A673 (cell line): ENCODE results near the gene PAX7. TPM values are rescaled to one million over a fixed set of nuclear protein-coding genes. Genes with fewer than 3 reads are reported as not detected.
A peak's percentile ranks its signal among the peaks of the same experiment; 100 is the strongest.

Experiments
- BruUV-seq: library from RNA; stranded (reverse); fragments of 400-500 nt; replicated peaks from 2 replicates; lab custom pipeline; 2021; lab: Mats Ljungman, UMichigan
- CTCF ChIA-PET: fragments of 300-600 bp; sonication (Branson Sonifier 250); formaldehyde crosslinking; loops from one replicate; lab custom pipeline; 2022; ENCODE audit warnings: antibody characterized with exemption; lab: Charles Lee
- POLR2A ChIA-PET: fragments of 300-600 bp; sonication (Branson Sonifier 250); formaldehyde crosslinking; loops from one replicate; lab custom pipeline; 2022; ENCODE audit warnings: antibody characterized with exemption; ENCODE audit not compliant: low non-redundant PET; lab: Charles Lee
- DNase-seq: peaks from one replicate; pipeline ENCODE4 v3.0.0-alpha.2; 2015; ENCODE audit warnings: low spot score
- H3K27ac ChIP-seq: fragments of 200-600 bp; sonication (generic); 2 replicates; pipeline ENCODE4 v1.5.1; 2016; ENCODE audit warnings: mixed run types, low read depth, mild to moderate bottlenecking, mixed read lengths, antibody characterized with exemption, low read length; ENCODE audit not compliant: poor library complexity, severe bottlenecking
- H3K27me3 ChIP-seq: fragments of 200-600 bp; sonication (generic); replicated peaks from 2 replicates; pipeline ENCODE4 v1.6.1; 2017; ENCODE audit warnings: mixed run types, low read depth, mild to moderate bottlenecking, mixed read lengths, antibody characterized with exemption, low read length; ENCODE audit not compliant: insufficient read depth, poor library complexity
- H3K36me3 ChIP-seq: fragments of 200-600 bp; sonication (generic); 2 replicates; pipeline ENCODE4 v1.6.1; 2016; ENCODE audit warnings: mixed run types, mild to moderate bottlenecking, mixed read lengths, antibody characterized with exemption, low read length; ENCODE audit not compliant: insufficient read depth, poor library complexity, severe bottlenecking
- H3K4me1 ChIP-seq: fragments of 200-600 bp; sonication (generic); 2 replicates; pipeline ENCODE4 v1.6.1; 2017; ENCODE audit warnings: mixed run types, mild to moderate bottlenecking, mixed read lengths, antibody characterized with exemption, low read length; ENCODE audit not compliant: insufficient read depth, poor library complexity, severe bottlenecking
- H3K4me3 ChIP-seq: fragments of 200-600 bp; sonication (generic); 2 replicates; pipeline ENCODE4 v1.5.1; 2016; ENCODE audit warnings: low read depth, mixed run types, mild to moderate bottlenecking, mixed read lengths, low read length; ENCODE audit not compliant: poor library complexity, severe bottlenecking
- H3K9me3 ChIP-seq: fragments of 200-600 bp; sonication (generic); 2 replicates; pipeline ENCODE4 v1.6.1; 2016; ENCODE audit warnings: mixed run types, low read depth, mild to moderate bottlenecking, mixed read lengths, antibody characterized with exemption, low read length; ENCODE audit not compliant: poor library complexity, severe bottlenecking
- EZH2 ChIP-seq: fragments of 200-600 bp; sonication (generic); IDR thresholded peaks from 2 replicates; pipeline ENCODE4 v1.6.1; 2017; ENCODE audit warnings: borderline replicate concordance, low read depth, mild to moderate bottlenecking, mixed read lengths, antibody characterized with exemption, low read length; ENCODE audit not compliant: poor library complexity, severe bottlenecking
- intact Hi-C: fragments of 100-400 bp; cut with micrococcal nuclease; formaldehyde crosslinking; loops from one replicate; pipeline ENCODE4 v1.10.0; 2022; ENCODE audit not compliant: unreplicated experiment
- total RNA-seq: library from RNA; stranded (reverse); gene quantifications from 2 replicates; pipeline ENCODE4 v1.2.3, GENCODE V29; 2021
- TF ChIP-seq, protein P1 (sequence below): fragments of 300-800, 200-600 bp; sonication (generic); conservative IDR thresholded peaks from 2 replicates; pipeline ENCODE4 v1.5.1; 2017; ENCODE audit warnings: low read depth, mild to moderate bottlenecking, antibody characterized with exemption, low read length, moderate library complexity, mixed read lengths

The PAX7 gene
- total RNA-seq, 1 experiment from 2014 or later = 36.5 TPM

DNA sequence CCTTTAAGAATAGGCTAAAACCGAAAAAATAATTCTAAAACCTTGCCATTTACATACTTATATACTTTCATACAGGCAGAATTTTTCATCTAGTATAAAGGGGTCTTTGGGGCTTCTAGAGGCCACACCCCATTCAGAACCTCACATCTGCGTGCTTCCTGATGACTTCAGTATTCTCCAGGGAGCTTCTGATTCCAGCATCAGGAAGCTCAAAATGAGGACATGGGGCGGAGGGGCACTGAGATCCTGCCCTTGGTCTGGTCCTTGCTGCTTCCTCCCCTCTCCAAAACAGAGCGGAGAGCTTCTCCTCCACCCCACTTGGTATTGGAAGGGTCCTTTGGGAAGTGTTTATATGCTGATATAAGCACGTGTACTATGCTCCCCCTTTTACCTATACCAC lies 13.8 kb downstream of the PAX7 start:
- DNase-seq = peak; percentile 53
- POLR2A ChIA-PET = interaction anchor here (0.6 kb wide), 1 partner anchor 188 kb away, joined by 4 read pairs; no protein-coding TSS in a partner anchor
- CTCF ChIA-PET = no interaction called here
- H3K4me1 ChIP-seq = peaks cover 59% of the 10 kb centered on the region
- no peaks in the 10 kb centered on the region for H3K9me3 ChIP-seq
- H3K27ac ChIP-seq = peak overlapping the region; percentile 30
- TF ChIP-seq, protein P1, sequence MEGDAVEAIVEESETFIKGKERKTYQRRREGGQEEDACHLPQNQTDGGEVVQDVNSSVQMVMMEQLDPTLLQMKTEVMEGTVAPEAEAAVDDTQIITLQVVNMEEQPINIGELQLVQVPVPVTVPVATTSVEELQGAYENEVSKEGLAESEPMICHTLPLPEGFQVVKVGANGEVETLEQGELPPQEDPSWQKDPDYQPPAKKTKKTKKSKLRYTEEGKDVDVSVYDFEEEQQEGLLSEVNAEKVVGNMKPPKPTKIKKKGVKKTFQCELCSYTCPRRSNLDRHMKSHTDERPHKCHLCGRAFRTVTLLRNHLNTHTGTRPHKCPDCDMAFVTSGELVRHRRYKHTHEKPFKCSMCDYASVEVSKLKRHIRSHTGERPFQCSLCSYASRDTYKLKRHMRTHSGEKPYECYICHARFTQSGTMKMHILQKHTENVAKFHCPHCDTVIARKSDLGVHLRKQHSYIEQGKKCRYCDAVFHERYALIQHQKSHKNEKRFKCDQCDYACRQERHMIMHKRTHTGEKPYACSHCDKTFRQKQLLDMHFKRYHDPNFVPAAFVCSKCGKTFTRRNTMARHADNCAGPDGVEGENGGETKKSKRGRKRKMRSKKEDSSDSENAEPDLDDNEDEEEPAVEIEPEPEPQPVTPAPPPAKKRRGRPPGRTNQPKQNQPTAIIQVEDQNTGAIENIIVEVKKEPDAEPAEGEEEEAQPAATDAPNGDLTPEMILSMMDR = no peak
- no peak for TF ChIP-seq EZH2
- peaks cover 5% of the 10 kb centered on the region for H3K36me3 ChIP-seq
- no peak overlapping the region for H3K4me3 ChIP-seq
- peaks cover 21% of the 10 kb centered on the region for H3K27me3 ChIP-seq
- no TSS peak for BruUV-seq
- intact Hi-C loops = no loop called here

DNA sequence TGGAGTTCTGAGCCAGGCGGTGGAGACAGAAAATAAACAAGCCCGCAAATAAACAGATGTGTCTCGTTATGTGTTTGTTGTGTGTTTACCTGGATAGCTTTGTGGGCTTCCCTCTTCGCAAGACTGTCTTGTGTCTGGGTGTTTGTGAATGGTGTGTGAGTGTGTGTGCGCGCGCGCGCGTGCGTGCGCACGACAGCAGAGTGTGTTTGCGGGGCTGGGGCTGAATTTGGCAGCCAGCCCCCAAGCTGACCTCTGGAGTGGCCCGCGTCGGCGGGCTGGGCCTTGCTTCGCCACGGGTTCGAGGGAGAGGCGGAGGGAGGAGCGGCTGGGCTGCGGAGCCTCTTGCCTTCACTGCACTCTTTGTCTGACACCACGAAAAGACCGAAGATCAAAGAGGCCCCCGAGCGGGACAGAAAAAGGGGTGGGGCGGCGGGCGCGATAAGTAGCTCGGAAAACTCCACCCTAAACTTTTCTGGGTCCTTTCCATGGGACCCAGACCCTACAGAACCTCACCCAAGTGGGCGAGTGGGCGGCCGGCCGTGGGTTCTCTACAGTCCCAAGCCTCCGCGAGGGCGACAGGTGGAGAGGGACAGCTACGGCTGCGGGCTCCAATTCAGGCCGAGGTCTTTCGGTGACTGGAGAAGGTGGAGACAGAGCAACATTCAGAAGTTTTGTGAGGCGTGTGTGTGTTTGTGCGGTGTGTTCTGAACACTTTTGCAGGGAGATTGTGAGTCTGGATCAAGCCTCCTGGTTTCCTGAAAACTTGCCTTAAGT lies 14.5 kb downstream of the PAX7 start:
- Histone ChIP-seq H3K4me1 (peaks cover 56% of the 10 kb centered on the region), H3K36me3 (peaks cover 5% of the 10 kb centered on the region), H3K27ac (peak overlapping the region; percentile 30), H3K9me3 (no peaks in the 10 kb centered on the region), H3K4me3 (no peak overlapping the region), H3K27me3 (peaks cover 15% of the 10 kb centered on the region)
- no peak for TF ChIP-seq EZH2
- TF ChIP-seq, protein P1 = no peak
- intact Hi-C loops = no loop called here
- ChIA-PET CTCF (no interaction called here), POLR2A (no interaction called here)
- no TSS peak for BruUV-seq
- DNase-seq = no peak

DNA sequence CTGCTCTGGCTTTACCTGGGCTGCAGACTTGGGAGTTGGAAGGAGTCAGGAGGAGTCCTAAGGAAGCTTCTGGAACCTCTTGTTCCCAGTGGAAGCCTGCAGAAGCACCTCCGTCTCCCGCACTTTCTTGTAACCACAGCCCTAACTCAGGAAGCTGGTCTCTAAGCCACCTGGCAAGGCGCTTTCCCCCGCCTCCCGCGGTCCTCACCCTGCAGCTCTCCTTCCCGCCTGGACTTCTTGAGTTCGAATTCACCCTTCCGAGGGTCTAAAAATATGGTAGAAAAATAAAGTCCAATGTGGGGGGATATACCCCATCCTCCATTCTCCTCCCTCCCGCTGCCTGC lies 15.1 kb downstream of the PAX7 start:
- H3K27me3 ChIP-seq = peaks cover 11% of the 10 kb centered on the region
- ChIA-PET CTCF (no interaction called here), POLR2A (no interaction called here)
- no peak overlapping the region for H3K4me3 ChIP-seq
- no peaks in the 10 kb centered on the region for H3K9me3 ChIP-seq
- intact Hi-C loops = no loop called here
- H3K36me3 ChIP-seq = peaks cover 5% of the 10 kb centered on the region
- peak overlapping the region; percentile 40 for H3K27ac ChIP-seq
- DNase-seq = no peak
- peaks cover 52% of the 10 kb centered on the region for H3K4me1 ChIP-seq
- no peak for TF ChIP-seq EZH2
- TF ChIP-seq, protein P1 = no peak
- BruUV-seq = no TSS peak
